Kasumi-1 (cell line): ENCODE results near the gene POLR2J3.
"Not testable (repeated sequence)": the region's sequence is repeated elsewhere in the genome, so short reads cannot be mapped to it uniquely, and the experiment has no call there.

Source experiments
- DNase-seq, 2 experiments: peaks; one replicate each; lab custom pipeline; 2025; lab: John Stamatoyannopoulos, UW

POLR2J3 gene

DNA sequence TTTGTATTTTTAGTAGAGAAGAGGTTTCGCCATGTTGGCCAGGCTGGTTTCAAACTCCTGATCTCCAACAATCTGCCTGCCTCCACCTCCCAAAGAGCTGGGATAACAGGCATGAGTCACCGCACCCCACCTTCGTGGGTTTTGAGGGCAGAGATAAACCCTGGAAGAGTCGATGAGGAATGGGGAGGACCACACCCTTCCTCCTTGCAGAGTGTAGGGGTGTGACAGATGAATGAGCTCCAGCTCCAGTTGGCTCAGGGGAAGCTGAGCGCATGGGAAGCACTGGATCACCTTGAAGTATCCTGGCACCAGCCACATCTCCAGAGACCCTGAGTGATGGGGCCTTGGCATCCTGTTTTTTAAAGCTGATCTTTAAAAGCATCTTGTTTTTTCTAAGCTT, 11.1 kb upstream of the POLR2J3 start:
- not testable (repeated sequence) for DNase-seq

DNA sequence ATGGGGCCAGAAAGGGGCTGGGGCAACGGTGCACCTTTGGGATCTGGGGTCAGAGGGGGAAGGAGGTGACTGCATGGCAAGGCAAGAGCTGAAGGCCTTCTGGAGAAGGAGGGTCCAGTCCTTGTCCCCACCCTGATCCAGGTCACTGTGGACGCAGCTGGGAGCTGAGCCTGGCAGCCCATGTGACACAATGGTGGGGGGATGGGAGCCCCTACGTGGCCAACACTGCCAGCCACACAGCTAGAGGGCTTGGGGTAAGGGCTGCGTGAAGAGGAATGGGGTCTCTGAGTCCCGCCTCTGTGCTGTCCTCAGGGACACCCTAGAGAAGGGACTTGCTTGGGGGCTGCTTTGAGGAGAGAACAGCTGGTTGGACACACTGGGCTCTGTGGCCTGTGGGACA, 9.3 kb upstream of the POLR2J3 start:
- not testable (repeated sequence) for DNase-seq

DNA sequence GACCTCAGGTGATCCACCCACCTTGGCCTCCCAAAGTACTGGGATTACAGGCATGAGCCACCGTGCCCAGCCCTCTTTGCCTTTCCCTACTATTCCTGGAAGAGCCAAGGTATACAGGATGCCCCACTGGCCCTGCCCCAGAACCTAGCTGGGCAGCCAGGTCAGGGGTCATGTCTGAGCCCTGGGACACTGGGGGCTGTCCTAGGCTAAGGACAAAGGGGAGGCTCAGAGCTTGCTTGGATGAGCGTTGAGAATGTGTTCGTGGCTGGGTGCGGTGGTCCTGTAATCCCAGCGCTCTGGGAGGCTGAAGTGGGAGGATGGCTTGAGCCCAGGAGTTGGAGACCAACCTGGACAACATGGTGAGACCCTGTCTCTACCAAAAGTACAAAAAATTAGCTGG, 6.1 kb upstream of the POLR2J3 start:
- not testable (repeated sequence) for DNase-seq

DNA sequence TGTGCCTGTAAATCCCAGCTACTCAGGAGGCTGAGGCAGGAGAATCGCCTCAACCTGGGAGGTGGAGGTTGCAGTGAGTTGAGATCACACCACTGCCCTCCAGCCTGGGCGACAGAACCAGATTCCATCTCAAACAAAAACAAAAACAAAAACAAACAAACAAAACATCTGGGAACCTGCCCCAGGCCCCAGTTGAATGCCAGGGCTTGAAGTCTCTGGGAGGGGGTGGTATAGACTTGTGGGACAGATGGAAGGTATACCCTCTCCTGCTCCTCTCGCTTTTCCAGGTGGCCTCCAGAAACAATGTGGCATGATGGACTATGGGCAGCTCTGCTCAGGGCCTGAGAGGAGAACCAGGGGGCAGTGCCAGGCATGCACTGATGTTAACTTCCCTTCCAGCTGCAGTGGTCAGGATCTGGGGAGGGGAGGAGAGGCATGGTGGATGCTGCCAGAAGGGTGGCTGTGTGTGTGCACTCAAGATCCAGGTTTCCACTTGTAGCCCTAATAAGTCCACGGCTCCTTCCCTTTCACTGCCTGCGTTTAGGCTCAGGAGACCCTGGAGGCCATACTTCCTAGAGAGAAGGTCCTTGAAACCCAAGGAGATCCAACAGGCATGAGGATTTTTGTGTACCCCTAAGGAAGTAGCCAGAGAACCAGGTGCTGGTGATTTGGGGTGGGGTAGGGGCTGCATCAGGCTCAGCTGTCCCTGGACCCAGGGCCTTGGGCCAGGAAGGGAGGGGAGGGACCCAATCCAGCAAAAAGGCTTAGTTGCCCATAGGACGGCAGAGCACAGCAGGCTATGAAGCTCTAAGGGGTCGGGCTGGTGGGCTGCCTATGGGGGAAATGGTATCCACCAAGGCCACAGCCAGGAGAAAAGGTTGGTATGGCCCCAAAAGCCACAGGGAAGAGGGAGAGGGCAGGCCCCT, 5.2 kb upstream of the POLR2J3 start:
- not testable (repeated sequence) for DNase-seq

DNA sequence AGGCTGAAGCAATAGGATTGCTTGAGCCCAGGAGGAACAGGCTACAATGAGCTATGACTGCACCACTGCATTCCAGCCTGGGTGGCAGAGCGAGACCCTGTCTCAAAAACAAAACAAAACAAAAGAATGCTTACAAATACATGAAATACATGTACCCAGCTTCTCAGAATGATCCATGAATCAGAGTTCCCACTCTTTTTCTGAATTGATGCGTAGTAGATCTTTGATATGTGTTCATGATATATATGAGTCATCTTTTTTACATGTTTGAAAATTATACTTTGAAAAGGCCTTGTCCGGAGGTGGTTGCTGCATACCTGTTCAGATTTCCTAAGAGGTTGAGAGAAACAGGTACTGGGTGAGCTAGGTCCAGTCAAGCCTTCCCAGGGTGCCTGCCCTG, 4.0 kb upstream of the POLR2J3 start:
- DNase-seq = not testable (repeated sequence)

DNA sequence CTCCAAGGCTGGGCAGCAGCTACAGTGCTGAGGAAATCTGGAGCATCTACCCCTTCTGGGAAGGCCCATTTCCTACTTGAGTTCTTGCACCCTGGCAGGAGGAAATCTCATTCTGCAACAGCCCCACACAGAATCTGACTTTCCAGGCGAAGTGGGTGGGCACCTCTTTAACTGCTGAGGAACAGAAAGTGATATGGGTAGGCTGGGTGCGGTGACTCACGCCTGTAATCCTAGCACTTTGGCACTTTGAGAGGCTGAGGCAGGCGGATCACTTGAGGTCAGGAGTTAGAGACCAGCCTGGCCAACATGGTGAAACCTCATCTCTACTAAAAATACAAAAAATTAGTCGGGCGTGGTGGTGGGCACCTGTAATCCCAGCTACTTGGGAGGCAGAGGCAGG, 2.2 kb upstream of the POLR2J3 start:
- not testable (repeated sequence) for DNase-seq

DNA sequence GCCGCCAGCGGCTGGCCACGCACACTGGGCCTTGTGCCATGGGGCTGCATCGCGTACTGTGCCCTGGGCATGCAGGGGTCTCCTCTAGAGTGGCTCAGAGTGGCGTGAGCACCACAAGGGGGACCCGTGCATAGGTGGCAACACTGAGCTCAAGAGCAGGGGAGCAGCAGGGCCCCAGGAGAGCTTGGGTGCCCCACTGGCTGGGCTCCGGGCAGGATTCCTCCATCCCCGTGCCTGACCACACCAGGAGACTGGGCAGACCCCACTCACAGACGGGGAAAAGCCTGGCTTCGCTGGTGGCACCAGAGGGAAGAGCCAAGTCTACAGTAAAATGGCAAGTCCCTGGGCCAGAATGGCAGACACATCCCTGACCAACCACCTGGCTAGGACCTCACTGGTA, 3.8 kb downstream of the POLR2J3 start:
- not testable (repeated sequence) for DNase-seq

DNA sequence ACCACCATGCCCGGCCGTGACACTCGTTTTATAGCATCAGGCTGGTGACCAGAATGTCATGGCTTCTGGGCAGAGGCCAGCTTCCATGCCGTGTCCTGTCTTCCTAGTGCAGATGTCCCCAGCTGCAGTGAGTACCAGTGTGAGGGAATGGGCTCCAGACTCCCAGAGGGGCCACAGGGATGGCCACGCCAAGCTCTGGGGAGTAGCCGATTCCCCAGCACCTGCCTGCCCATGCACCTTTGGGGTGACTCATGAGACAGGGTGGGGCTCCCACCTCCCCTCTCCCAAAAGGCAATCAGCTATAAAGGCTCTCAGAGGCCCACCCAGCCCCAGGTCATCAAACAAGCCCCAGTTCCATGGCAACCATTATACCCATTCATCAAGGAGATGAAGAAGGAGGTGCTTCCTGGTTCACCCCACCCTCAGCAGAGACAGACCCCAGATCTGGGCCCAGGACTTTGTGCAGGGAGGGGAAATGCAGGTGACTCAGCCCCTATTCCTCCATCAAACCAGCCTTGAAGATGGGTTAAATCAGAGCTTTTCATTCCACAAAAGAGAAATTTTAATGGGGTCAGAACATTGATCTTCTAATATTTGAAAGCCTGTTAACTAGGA, 21.5 kb downstream of the POLR2J3 start, which contains the start of gene SPDYE2:
Gene SPDYE2, plus strand, starts transcription at position 419 of the 615 bp plus-strand sequence. CDS start 2,030 bp downstream, outside the sequence.
- DNase-seq = not testable (repeated sequence)

DNA sequence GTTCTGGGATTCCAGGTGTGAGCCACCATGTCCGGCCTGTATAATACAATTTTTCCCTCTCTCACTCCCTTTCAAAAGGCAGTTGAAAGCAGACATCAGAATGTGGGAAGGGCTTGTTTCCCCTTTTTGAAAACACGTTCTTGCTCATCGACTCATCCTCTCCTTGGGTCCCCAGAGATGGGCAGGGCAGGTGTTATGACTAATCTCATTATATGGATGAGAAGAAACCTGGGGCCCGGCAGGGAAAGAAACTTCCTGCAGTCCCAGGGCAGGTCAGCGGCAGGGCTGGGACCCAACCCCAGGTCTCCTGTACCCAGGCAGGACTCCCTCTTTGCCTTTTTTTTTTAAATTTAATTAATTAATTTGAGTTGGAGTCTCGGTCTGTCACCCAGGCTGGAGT, 26.0 kb downstream of the POLR2J3 start:
- not testable (repeated sequence) for DNase-seq

DNA sequence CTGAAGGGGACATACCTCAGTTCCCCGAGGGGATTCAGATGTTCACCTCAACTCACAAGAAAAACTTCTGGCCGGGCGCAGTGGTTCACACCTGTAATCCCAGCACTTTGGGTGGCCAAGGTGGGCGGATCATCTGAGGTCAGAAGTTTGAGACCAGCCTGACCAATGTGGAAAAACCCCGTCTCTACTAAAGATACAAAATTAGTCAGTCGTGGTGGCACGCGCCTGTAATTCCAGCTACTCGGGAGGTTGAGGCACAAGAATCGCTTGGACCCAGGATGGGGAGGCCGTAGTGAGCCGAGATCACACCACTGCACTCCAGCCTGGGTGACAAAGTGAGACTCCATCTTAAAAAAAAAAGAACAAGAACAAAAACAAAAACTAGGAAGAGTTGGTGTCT, 27.1 kb downstream of the POLR2J3 start:
- DNase-seq = not testable (repeated sequence)

DNA sequence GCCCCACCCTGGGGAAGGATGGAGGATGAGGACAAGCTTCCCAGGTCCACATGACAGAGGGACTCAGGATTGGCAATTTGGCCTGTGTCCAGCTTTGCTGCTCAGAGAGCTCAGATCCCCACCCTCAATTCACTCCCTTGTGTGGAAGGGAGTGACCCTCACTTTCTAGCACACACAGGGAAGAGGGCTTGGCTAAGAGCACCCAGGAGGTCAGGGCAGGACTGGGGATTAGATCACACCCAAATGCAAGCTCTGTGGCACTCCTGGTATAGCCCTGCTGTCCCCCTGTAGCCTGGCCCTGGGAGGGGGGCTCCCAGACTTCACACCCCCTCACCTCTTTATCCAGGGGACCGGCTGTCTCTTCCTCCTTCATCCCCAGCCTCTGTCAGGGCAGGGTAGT, 28.0 kb downstream of the POLR2J3 start:
- DNase-seq = not testable (repeated sequence)

DNA sequence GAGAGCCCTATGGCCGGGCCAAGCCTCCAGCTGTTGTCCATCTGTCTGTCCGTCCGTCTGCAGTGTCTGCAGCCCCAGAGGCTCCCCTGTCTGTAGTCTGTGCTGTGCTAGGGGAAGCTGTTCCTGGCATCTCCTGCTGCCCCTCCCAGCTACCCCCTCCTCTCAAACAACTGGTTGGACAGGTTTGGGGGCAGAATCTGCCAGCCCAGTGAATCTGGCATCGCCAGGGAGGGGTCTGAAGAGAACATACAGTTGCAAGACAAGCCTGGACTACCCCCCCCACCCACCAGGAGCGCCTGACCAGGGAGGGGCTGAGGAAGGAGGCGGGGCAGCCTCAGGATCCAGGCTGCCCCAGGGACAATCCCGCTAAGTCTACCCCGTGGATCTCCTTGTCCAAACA, 28.8 kb downstream of the POLR2J3 start, which contains the start of gene UPK3BL2:
Gene UPK3BL2, minus strand, starts transcription at position 101 of the 400 bp plus-strand sequence. Its CDS starts 60 bp downstream, at position 41.
- DNase-seq = not testable (repeated sequence)

DNA sequence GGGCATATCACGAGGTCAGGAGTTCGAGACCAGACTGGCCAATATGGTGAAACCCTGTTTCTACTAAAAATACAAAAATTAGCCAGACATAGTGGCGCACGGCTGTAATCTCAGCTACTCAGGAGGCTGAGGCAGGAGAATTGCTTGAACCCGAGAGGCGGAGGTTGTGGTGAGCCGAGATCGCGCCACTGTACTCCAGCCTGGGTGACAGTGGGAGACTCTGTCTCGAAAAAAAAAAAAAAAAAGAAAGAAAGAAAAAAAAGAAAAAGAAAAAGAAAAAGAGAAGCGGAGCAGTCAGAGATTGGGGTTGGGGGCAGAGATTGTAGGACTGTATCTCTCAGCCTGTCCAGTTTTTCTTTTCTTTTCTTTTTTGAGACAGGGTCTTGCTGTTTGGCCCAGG, 29.6 kb downstream of the POLR2J3 start:
- DNase-seq = not testable (repeated sequence)

DNA sequence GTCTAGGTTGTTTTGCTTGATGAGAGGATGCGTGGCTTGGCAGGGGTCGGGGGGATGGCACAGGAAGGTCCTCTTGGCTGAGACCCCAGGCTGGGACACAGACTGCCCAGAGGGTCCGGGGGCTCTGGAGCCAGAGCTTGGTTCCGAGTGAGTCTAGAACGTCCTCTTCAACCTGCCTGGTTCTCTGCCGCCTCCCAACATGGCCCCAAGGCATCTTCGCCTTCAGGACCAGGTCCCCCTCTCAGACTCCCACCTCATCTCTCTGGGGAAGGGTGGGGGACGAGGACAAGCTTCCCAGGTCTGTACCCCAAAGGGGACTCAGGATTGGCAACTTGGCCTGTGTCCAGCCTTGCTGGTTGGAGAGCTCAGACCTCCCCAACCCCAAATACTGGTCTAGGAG, 30.3 kb downstream of the POLR2J3 start:
- not testable (repeated sequence) for DNase-seq

DNA sequence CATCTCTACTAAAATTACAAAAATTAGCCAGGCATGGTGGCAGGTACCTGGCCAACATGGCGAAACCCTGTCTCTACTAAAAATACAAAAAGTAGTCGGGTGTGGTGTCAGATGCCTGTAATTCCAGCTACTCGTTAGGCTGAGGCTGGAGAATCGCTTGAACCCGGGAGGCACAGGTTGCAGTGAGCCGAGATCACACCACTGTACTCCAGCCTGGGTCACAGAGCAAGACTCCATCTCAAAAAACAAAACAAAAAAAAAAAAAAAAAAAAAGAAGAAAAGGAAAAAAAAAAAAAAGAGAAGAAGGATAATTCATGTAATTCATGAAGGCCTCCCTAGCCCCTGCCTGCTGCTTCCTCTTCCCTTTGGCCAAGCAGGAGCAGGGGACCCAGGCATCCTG, 31.8 kb downstream of the POLR2J3 start:
- not testable (repeated sequence) for DNase-seq

DNA sequence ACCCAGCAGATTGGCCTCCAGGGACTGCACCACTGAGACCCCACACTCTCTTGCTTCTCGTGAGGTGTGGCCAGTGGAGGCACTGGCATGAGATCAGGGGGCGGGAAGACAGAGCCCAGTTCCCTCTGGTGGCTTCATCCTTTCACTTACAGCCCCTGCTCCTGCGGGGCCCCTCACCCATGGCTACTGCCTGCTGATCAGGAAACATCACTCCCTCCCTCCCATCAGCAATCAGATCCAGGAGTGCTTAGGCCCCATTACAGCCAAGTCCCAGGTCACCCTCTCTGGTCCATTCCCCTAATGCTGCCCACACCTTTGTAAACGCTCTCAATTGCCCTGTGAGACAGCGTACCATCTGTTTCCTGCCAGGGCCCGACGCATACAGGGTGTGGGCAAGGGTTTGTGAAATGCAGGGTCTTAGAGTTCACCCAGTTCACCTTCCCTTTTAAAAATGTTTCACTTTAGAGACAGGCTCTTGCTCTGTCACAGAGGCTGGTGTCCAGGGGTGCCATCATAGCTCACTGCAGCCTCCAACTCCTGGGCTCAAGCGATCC, 37.2 kb downstream of the POLR2J3 start:
- DNase-seq = not testable (repeated sequence)

DNA sequence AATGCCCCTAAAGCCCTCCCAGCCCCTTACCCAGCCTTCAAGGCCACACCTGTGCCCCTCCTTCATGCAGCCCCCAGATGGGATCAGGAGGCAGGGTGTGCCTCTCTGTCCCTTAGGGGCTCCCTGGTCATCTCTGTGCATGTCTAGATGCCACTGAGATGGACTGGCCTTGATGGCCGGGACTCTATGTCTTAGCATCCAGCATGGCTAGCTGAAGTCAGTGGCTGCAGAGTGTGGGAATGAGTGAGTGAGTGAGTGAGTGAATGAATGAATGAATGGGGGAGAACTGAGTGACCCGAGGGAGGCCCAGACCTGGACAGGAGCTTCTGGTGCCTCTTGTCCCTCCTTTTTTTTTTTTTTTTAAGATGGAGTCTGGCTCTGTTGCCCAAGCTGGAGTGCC, 40.3 kb downstream of the POLR2J3 start:
- not testable (repeated sequence) for DNase-seq

DNA sequence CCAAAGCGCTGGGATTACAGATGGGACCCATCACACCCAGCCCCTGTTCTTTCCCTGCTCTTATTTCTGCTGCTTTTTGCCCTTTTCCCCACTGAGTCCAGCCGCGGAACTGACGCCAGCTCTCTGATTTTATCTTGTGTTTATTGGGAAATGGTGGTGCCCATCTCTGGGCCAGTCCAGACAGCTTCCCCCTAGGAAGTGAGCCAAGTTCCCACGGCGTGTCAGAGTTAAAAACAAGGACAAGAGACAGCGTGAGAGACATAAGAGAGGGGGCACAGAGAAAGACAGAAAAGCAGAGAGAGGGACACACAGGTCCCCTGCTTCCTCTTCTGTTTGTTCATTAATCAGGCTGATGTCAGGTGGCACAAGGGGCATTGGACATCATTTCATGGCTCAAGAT, 40.8 kb downstream of the POLR2J3 start:
- not testable (repeated sequence) for DNase-seq

DNA sequence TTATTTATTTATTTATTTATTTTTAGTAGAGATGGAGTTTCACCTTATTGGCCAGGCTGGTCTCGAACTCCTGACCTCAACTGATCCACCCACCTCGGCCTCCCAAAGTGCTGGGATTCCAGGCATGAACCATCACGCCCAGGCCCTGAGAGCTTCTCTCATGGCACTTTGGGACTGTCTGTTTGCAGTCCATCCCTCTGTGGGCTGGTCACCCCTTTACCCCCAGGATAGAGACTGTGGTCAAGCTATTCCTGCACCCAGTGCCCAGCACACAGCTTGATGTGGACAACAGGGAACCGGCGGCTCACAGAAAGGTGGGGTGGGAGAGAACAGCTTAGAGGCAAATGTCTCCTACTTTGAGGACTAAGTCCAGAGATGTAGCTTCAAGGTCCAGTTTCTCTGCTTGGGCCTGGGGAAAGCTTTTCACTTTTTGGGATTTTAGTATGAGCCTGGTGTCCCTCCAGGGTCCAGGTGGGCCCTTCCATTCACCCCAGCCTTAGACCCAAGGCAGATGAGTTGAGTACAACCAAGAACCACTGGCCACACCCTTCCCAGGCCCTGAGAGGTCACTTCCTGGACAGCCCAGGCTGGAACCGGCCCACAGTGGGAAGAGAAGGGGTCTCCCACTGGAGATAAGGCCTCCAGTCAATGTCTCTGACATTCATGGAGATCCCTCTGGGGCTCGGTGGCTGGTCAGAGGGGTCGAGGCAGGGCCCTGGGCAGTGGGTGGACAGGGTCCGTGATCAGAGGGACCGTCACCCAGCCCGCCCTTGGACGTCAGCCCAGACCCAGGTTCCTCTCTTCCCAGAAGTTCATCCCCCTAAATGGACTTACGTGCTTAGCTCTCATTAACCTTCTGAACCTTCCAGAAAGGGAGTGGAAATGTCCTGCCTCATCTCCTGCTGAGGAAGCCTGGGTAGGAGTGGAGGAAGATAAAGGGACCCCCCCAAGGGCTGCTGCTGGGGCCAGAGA, 44.3 kb downstream of the POLR2J3 start:
- DNase-seq = not testable (repeated sequence)

DNA sequence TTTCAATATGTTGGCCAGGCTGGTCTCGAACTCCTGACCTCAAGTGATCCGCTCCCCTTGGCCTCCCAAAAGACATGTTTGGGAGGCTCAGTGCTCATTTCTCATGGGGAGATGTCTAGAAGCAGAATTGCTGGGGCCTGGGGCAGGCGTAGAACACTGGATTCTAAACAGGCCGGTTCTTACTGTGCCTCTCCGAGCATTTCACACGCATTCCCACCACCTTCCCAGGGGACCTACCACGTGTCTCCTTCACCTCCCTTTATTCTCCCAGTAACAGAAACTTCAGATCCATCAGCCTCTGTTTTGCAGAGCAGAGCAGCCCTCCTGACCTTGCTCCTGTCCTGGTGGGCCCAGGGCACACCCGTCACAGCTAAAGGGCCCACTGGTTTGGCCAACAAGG, 45.2 kb downstream of the POLR2J3 start:
- DNase-seq = not testable (repeated sequence)

DNA sequence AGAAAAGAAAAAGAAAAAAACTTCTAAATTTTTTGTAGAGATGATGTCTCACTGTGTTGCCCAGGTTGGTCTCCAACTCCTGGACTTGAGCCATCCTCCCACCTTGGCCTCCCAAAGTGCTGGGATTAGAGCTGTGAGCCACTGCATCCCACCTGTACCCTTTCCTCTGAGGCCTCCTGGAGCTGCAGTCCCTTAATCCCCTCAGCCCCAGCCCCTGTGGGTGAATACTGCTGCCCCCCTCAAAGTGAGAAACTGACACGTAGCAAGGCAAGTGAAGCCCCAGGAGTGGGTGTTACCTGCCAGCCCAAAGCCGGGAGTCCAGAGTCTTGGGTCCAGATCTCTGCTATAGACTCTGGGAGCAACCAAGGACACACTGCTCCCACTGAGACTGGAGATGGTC, 47.6 kb downstream of the POLR2J3 start:
- DNase-seq = not testable (repeated sequence)
